Loucy (cell line): ENCODE results near the gene RBM19.

Source experiments
- H2AFZ ChIP-seq: fragments of 200-600 bp; sonication (generic); 2 replicates; pipeline ENCODE4 v1.6.0; 2016; ENCODE audit warnings: antibody characterized with exemption, mild to moderate bottlenecking, low read length, moderate library complexity
- H3F3A ChIP-seq: fragments of 200-600 bp; 2 replicates; pipeline ENCODE4 v1.6.0; 2016; ENCODE audit warnings: antibody characterized with exemption, low read depth, mild to moderate bottlenecking
- H3K27me3 ChIP-seq: fragments of 200-600 bp; sonication (generic); 2 replicates; pipeline ENCODE4 v1.6.1; 2014; ENCODE audit warnings: low read length, mild to moderate bottlenecking; ENCODE audit not compliant: insufficient read depth, poor library complexity, severe bottlenecking
- H3K36me3 ChIP-seq: fragments of 200-600 bp; sonication (generic); 2 replicates; pipeline ENCODE4 v1.6.1; 2016; ENCODE audit warnings: low read length; ENCODE audit not compliant: insufficient read depth
- H3K4me1 ChIP-seq: fragments of 200-600 bp; sonication (generic); 2 replicates; pipeline ENCODE4 v1.5.1; 2014; ENCODE audit warnings: low read length, mild to moderate bottlenecking; ENCODE audit not compliant: insufficient read depth, poor library complexity, severe bottlenecking
- H3K4me2 ChIP-seq: fragments of 200-600 bp; sonication (generic); 2 replicates; pipeline ENCODE4 v1.6.0; 2014; ENCODE audit warnings: antibody characterized with exemption, low read length, low read depth, mild to moderate bottlenecking; ENCODE audit not compliant: poor library complexity, severe bottlenecking
- H3K4me3 ChIP-seq: fragments of 200-600 bp; sonication (generic); 2 replicates; pipeline ENCODE4 v1.5.1; 2014; ENCODE audit warnings: low read length, mild to moderate bottlenecking, mixed read lengths; ENCODE audit not compliant: poor library complexity, severe bottlenecking
- H3K79me2 ChIP-seq: fragments of 200-600 bp; sonication (generic); 2 replicates; pipeline ENCODE4 v1.6.1; 2014; ENCODE audit warnings: low read length; ENCODE audit not compliant: insufficient read depth
- H3K9ac ChIP-seq: fragments of 200-600 bp; sonication (generic); 2 replicates; pipeline ENCODE4 v1.6.0; 2014; ENCODE audit warnings: mild to moderate bottlenecking, low read depth, low read length, moderate library complexity; ENCODE audit not compliant: poor library complexity, severe bottlenecking
- H3K9me2 ChIP-seq: fragments of 200-600 bp; sonication (generic); replicated peaks from 2 replicates; pipeline ENCODE4 v1.6.1; 2016; ENCODE audit warnings: low read depth, low read length, mixed read lengths
- H3K9me3 ChIP-seq: fragments of 200-600 bp; sonication (generic); 2 replicates; pipeline ENCODE4 v1.6.1; 2014; ENCODE audit warnings: mild to moderate bottlenecking, antibody characterized with exemption, low read length, low read depth; ENCODE audit not compliant: insufficient read depth
- H4K20me1 ChIP-seq: fragments of 200-600 bp; sonication (generic); 2 replicates; pipeline ENCODE4 v1.6.0; 2014; ENCODE audit warnings: antibody characterized with exemption, low read length, mild to moderate bottlenecking; ENCODE audit not compliant: insufficient read depth, poor library complexity, severe bottlenecking
- CTCF ChIP-seq: fragments of 200-600 bp; sonication (generic); conservative IDR thresholded peaks from 2 replicates; pipeline ENCODE4 v1.5.1; 2014; ENCODE audit warnings: mild to moderate bottlenecking, antibody characterized with exemption, low read length
- EZH2phosphoT487 ChIP-seq: fragments of 200-600 bp; IDR thresholded peaks from 2 replicates; pipeline ENCODE4 v1.6.1; 2018; ENCODE audit warnings: antibody characterized with exemption, mild to moderate bottlenecking, moderate library complexity, borderline replicate concordance

RBM19 gene

DNA sequence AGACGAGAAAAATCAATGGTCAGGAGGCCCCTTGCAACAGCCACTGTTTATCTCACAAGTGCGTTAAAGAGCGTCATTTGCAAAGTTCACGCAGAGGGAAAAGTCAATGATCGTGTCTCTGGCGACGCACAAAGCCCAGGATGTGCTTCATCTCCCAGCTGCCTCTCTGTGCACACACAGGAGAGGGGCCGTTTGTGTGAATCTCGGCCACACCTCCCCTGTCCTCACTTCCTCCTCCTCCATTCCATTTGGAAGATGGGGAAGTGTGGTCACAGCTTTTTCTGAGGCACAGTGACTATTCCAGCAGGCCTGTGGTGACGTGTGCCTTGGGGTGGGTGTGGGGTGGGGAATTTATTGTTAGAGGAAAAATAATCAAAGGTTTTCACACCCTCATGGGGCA lies 90.4 kb downstream of the RBM19 start:
- Histone ChIP-seq H3K79me2 (no peaks in the 10 kb centered on the region), H4K20me1 (no peaks in the 10 kb centered on the region), H3K9me2 (no peaks in the 10 kb centered on the region), H3K9me3 (no peaks in the 10 kb centered on the region), H3K36me3 (peaks cover 2% of the 10 kb centered on the region; the same call in 1 of the 2 replicates), H2AFZ (no peak overlapping the region), H3K4me2 (no peak overlapping the region), H3F3A (no peaks in the 10 kb centered on the region), H3K9ac (no peak overlapping the region), H3K4me1 (no peaks in the 10 kb centered on the region), H3K4me3 (no peak overlapping the region), H3K27me3 (no peaks in the 10 kb centered on the region)
- TF ChIP-seq EZH2phosphoT487 (no peak), CTCF (no peak)

DNA sequence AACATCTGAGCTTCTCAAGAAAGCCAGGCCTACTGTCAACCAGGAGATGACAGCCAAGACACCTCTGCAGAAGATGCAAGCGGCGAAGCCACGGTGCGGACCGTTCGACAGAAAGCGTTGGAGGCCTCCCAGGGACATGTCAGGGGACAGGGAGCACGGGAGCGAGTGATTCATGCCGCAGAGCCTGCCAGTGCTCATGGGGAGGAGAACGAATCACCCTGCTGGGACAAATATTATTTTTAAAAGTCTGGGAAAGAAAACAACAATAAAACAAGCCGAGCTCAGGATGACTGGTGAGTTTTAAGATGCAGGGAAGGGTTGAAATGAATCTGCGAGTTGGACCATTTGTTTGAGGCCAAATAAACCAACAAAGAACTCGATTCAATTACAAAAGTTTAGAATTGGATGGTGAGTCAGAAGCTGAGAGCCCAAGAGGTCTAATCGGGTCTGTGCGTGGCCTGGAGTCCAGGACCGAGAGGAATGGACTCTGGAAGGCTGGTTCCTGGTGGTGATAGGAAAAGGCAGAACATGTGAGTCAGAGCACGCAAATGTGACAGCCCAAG lies 91.0 kb downstream of the RBM19 start:
- H3K27me3 ChIP-seq, result no peaks in the 10 kb centered on the region
- H3K4me3 ChIP-seq, result no peak overlapping the region
- no peak overlapping the region for H2AFZ ChIP-seq
- H3K36me3 ChIP-seq, result peaks cover 2% of the 10 kb centered on the region; the same call in 1 of the 2 replicates
- no peak overlapping the region for H3K4me2 ChIP-seq
- H3K9me3 ChIP-seq, result no peaks in the 10 kb centered on the region
- H3F3A ChIP-seq, result no peaks in the 10 kb centered on the region
- H4K20me1 ChIP-seq, result no peaks in the 10 kb centered on the region
- no peaks in the 10 kb centered on the region for H3K4me1 ChIP-seq
- no peak overlapping the region for H3K9ac ChIP-seq
- H3K79me2 ChIP-seq, result no peaks in the 10 kb centered on the region
- TF ChIP-seq CTCF, result no peak
- no peak for TF ChIP-seq EZH2phosphoT487
- H3K9me2 ChIP-seq, result no peaks in the 10 kb centered on the region

DNA sequence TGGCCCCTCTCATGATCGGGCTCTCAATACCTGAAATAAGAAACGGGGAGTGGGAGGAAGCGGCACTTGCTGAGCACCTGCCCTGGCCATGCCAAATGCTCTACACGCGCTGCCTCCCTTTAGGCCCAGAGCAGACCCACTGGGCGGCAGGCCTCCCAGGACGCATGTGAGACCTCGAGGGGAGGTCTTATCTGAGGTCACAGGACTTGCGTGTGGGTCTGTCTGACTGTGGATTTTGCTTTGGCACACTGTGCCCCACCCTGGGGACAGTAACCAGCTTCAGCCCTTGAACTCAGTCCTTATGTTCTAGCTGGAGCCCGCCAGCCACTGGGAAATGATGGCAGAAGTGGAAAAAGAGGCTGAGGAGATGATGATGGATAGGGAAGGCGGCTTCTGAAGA lies 91.8 kb downstream of the RBM19 start:
- H3K9ac ChIP-seq, result no peak overlapping the region
- no peak overlapping the region for H3K4me3 ChIP-seq
- no peaks in the 10 kb centered on the region for H3K9me2 ChIP-seq
- peaks cover 2% of the 10 kb centered on the region; the same call in 1 of the 2 replicates for H3K36me3 ChIP-seq
- H3K4me1 ChIP-seq, result no peaks in the 10 kb centered on the region
- no peaks in the 10 kb centered on the region for H3F3A ChIP-seq
- no peaks in the 10 kb centered on the region for H3K79me2 ChIP-seq
- H2AFZ ChIP-seq, result no peak overlapping the region
- H3K9me3 ChIP-seq, result no peaks in the 10 kb centered on the region
- TF ChIP-seq CTCF, result no peak
- TF ChIP-seq EZH2phosphoT487, result no peak
- no peaks in the 10 kb centered on the region for H4K20me1 ChIP-seq
- no peaks in the 10 kb centered on the region for H3K27me3 ChIP-seq
- H3K4me2 ChIP-seq, result no peak overlapping the region
